HuH-7 (cell line): ENCODE data around the gene ST7.

Experiments used
- DNase-seq: peaks from one replicate; pipeline ENCODE4 v3.0.0; 2011; ENCODE audit warnings: low spot score

ST7 gene

DNA sequence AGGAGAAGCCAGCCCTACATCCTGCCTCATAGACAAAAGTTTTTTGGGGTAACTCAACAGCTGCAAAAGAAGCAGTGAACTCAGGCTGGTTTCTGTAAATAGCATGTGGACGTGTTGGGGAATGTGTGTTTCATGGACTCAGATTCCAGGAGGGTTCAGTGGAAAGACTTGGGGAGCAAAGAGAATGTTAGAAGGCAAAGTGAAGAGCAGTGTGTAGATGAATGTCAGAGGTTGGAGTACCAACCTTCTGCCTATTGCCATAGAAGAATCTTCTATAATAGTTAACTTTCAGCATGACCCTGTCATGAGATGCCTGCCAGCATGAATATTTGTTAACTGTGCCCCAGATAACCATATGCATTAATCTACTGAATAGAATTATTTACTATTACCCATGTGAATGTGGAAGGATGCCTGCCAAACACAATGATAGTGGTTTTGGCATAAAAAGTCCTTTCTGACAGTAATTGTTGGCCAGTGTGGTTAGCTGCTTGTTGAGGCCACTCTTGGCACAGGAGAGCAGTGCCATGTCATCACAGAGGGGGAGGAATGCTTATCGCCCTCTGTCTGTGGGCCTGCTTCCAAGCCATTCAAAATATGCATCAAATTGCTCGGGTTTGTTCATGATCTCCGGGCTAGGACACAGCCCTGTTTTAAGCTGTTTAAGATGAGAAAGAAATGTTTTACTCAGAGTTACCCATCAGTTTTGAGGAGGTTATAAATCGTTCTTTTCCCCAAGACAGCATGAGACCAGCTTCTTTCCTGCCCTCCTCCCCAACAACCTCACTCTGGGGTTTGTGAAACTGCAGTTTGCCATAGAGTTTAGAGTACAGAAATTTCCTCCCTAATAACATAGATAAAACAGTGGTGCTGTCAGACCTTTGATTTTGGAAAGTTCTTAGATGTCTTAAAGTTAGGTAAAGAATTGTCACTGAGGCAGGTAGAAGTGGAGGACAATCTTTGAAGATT, 204.2 kb downstream of the ST7 start:
- no peak for DNase-seq

DNA sequence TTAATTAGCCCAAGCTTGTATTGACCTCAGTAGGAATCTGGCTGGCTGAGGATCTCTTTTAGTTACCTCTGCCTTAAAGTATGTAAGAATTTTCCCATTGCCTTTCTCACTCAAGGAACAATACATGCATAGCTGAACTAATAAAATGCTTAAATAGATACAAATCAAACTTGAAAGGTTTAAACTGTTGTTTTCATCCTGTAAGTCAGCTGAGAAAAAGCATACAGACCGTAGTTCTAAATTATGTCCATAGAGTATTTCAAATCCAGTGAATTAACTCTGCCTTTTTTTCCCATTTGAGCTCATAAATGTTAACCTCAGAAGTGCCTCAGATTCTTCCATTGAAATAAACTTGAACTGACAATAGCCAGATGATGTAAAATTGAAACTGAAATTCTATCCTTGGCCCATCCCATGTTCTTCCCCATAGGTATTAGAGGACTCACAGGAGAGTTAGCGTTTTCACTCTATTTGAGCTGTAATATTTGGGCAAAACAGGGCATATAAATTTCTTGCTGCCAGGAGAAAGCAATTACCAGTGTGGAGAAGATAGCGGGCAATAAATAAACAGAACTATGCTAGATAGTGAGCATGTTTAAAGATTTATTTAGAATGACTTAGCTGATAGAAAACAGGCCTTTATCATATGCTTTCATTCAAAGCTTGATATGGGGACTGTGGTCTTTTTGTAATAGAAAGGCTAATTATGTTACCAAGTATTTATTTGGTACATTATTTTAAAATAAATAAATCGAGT, 205.8 kb downstream of the ST7 start:
- DNase-seq = no peak

DNA sequence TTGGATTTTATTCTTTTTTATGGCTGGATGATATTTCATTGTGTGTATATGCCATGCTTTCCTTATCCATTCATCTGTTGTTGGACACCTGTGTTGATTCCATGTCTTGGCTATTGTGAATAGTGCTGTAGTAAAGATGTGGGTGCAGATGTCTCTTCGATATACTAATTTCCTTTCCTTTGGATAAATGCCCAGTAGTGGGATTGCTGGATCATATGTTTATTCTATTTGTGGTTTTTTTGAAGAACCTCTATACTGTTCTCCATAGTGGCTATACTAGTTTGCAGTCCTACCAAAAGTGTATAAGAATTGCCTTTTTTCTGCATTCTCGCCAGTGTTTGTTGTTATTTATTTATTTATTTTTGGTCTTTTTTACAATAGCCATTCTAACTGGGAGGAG, 209.8 kb downstream of the ST7 start:
- no peak for DNase-seq

DNA sequence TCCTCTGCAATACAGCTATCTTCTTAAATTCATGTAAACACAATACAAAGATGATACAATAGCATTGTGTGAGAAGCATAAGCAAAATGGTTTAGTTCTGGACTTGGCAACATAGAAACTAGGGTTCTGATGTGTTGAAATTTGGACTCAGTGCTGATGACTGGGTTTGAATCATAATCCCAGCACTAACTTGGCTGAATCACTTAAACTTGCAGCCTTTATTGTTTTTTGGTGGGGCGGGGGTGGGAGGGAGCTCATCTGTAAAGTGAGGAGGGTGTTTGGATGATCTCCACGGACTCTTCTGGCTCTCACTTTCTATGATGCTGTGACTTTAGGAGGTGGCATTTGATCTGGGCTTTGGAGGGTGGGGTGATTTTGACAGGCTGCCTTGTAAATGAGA, 211.3 kb downstream of the ST7 start:
- DNase-seq = no peak

DNA sequence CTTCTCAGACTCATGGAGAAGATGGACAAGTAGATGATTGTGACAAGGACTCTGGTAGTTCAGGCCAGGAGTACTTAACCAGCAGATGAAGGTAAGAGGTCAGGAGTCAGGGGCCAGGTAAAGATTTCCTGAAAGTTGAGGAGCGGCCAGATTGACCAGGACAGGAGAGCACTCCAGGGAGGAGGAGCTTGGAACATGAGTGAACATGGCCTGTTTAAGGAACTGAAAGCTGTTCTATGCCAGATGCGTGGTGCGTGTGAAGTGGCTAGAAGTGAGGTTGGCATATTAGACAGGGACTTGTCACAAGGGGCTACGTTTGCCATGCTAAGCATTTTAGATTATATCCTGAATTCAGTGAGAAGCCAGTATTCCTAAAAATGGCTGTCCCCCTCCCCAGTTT, 212.4 kb downstream of the ST7 start:
- DNase-seq = no peak

DNA sequence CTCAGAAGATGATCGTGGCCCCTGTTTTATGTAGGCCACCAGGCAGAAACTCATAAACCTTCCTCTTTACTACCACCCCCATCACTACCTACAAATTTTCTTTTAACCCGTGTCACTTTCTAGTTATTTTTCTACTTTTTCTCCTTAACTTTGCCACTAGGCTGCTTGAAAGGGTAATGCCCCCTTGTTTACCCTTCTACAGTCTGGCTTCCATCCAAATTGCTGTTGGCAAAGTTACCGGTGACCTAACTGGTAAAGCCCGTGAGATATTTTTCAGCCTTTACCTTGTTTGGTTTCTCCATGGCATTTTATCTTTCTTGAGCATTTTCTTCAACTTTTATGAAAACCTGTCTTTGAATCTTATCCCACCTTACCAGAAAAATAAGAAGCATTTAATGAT, 216.6 kb downstream of the ST7 start:
- DNase-seq = no peak

DNA sequence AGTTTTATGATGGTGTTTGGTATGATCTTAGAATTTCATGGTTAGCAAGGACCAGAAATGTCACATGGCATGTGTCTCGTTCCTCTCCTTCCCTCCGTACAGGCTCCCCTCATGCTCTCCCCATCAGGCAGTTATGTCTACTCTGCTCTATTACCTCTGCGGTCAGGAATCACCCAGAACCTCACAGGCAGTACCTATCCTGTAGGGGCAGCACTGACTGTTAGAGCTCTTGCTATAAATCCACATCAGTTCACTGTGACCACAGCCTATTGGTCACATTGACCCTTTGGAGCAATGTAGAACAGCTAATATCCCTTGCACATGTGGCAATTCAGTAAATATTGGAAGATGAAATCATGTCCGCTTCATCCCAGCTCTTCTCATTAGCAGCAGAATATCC, 217.8 kb downstream of the ST7 start:
- peak; percentile 18 for DNase-seq

DNA sequence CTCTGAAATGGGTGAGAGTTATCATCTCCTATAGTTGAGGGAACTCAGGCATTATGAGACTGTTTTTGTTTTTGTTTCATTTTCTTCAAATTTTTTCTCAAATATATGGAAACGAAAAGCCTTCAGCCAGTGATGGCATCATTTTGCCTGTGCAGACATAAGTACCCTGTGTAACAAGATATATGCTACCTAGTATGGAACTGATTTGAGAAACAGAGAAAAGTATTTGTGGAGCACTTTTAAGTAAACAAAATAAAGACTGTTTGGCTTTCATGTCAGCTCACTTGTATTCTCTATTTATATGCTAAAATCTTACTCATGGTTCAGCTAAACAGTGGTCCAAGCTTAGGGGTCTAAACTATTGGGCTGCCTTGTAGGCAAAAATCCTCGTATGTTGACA, 219.0 kb downstream of the ST7 start:
- no peak for DNase-seq

DNA sequence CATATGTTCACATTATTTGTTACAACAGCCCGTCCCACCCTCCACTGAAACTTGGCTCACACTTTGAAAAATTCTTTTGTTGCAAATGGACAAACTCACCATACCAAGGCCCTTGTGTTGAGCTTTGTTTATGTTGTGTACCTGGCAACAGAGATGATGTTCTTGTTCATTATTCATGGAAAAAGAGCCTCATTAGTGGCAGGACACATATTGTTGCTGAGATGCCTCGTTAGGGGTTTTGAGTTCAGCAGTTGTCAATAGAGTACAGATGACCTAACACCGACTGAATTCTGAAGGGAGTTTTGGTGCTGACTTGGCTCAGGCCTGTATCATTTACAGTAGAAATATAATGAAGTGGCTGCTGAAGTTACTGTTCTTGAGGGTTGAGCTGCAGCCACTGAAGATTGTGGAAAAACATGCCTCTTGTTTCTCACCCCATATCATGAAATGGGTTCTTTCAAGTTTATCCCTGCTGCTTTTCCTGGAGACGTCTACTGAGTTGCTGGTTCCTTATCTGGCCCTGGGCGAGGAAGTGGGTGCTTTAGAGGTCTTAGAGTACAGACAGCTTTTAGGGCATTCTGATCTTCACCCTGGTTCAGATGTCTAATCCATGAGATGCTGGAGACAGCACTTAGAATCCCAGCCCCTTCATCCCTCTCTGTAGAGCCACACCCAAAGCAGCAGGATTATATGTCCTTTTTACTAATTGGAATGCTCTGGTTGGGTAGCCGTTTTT, 219.9 kb downstream of the ST7 start:
- no peak for DNase-seq

DNA sequence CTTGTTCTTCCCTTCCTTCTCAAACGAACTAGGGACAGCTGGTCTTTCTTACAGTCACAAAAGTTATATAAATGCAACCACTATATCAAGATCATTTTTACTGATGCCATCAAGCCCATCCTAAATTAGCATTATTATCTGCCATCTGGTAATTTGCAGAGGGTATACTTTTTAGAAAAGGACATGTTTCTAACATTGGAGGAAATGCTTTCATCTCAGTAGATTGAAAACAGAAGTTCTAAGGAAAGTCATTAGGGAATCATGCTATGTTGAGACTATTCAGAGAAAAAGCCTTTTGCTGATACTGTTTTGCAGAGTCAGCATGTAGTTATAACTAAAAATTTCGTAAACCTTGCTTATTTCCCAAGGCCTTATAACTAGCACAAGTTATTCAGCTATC, 222.9 kb downstream of the ST7 start:
- DNase-seq = no peak

DNA sequence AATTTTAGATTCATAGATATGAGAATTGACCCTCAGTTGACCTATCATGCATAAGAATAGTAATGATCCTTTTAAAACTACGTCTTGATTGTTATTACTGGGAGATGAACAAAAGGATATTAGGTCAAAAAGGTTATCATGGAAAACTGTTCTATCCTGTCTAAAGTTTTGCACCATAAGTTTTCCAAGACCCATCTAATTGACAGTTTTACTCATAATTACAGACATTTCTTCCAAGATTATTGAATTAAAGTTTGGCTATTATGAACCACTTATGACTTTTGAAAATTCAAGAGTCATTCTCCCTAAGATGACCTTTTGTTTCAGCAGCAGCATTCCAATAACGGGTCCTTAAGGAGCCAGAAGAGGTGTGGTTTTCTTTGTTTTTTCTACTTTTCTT, 225.3 kb downstream of the ST7 start:
- no peak for DNase-seq

DNA sequence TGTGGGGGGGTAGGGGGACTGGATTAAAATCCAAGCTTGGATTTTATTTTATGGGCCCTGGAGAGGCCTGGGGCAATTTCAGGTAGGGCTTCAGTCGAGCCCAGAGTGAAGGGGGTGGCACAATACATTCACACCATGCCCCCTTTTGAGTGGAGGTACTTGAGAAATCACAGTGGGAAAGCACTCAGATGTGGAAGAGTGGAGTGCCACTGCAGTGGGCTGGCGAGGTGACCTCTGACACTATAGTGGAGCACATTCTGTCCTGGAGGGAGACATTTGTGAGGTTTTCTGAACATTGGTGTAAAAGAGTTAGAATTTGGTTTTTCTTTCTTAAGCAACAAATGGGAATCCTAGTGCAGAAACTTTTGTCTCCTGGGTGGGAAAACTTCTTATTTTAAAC, 226.4 kb downstream of the ST7 start:
- no peak for DNase-seq

DNA sequence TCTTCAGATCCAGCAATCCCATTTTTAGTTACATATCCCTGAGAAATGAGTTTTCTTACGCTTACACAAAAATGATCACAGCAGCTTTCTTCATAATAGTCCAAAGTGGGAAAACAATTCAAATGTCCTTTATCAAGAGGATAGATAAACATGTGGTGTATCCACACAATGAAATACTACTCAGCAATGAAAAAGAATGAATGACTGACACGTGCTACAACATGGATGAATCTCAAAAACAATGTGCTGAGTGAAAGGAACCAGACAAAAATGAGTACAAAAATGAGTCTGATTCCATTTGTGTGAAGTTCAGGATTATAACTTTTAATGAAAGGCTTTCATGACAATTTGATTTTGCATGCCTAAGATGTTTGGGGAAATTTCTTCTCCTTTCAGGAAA, 230.4 kb downstream of the ST7 start:
- DNase-seq = no peak

DNA sequence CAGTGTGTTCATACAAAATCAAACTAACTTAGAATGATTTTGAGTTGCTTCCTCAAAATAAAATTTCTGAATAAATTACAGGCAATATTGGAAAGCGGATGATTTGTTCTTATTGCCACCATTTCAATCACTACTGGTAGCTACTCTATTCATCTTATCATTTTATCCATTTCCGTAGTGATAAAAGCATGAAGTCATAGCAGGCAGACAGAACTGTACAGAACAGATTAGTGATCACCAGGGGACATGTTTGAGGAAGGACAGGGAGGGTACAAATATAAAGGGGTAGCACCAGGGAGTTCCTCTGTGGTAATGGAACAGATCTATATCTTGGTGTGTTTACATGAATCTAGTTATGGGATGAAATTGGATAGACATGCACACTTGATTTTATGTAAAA, 231.1 kb downstream of the ST7 start:
- no peak for DNase-seq

DNA sequence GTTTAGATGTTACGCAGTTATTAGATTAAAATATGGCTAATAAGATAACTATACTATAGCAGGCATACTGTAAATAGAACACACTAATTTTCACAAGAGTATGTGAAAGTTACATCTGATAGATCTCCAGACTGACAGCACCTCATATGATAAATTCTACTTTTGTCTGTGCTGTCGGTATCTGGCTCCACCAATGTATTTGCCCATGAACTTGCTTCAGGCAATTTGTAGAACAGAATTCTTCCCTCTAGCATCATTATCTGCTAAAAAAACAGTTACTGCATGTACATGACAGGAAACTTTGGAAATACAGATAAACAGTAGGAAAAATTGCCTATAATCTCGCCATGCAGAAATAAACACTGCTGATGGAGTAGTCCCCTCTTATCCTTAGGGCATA, 231.8 kb downstream of the ST7 start:
- DNase-seq = no peak

DNA sequence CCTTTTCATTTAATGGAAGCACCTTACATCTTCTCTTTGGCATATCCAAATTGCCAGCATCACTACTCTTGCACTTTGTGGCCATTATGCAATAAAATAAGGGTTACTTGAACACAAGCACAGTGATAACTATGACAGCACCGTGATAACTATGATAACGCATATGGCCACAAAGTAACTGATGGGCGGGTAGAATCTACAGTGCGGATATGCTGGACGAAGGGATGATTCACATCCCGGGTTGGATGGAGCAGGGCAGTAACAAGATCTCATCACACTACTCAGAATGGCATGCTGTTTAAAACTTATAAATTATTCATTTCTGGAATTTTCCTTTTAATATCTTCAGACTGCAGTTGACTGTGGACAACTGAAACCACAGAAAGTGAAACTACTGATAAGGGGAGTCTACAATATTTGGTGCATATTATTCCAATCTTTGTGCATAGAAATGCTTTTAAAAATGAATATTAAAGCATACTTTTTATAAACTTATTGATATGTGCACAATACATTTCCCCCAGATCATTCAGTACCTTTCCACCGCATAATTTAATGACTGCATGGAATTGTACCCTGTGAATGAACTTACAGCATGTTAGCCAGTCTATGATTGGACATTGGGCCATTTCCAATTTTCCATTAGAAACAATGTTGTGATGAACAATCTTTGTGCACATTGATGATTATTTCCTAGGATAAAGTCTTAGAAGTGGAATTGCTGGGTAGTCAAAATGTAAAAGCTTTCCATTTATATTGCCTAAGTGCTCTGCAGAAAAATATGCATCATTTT, 233.1 kb downstream of the ST7 start:
- DNase-seq = no peak

DNA sequence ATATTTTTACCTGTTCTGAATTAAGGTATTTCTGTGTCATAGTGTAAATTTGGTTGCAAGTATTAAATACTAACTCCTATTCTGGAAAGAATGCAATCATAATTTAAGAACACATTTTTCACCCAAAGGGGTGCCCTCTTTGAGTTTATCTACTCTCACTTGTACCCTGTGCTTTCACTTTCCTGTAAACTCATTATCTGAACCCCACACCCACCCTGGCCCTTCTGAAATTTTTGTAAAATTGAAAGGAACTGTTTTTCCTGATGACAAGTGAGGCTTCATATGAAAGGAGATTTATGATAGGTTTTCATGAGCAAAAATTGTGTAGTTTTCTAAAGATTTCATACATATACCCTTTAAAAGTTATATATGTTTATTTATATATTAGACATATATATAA, 235.1 kb downstream of the ST7 start:
- DNase-seq = no peak

DNA sequence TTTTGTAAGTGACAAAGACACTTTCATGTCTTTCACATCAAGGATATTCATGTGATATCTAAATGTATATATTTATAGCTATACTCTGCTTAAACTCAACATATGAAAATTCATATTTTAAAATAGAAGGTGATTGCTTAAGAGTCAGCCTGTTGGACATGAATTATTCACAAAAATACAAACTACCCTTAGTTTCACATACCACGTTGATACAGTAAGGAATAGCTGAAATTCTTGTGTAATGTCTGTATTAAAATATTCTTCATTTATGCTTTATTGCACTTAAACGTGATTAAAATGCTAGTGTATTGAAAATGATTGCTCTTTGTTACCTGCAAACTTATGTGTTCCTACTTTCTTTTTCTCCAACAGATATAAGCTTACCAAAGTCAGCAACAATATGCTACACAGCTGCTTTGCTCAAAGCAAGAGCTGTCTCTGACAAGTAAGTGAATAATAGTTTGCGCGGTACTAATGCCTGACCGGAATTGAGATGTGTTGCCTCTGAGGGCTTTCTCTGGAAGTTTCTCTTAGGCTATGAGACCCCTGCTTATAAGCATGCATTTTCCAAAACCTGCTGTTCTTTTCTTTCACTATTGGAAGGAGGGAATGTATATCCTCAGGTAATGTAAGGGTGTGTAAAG, 235.8 kb downstream of the ST7 start:
- no peak for DNase-seq

DNA sequence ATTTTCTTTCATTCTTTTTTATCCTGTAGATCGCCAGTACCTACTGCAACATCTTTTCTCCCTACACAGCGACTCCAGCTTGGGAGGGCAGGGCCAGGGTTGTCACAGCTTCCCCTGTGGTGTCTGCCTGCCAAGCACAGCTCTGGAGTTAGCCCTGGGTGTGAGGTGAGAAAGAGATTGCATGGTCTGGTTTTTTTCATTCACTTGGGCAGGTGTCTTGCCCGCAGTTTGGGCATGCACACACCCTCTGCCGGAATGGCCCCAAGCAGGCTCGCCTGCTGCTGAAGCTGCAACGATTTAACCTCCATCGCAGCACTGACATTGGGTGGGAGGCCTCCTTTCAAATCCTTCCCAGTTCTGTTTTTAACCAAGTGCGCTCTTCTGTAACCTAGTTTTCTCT, 236.8 kb downstream of the ST7 start:
- DNase-seq = no peak

DNA sequence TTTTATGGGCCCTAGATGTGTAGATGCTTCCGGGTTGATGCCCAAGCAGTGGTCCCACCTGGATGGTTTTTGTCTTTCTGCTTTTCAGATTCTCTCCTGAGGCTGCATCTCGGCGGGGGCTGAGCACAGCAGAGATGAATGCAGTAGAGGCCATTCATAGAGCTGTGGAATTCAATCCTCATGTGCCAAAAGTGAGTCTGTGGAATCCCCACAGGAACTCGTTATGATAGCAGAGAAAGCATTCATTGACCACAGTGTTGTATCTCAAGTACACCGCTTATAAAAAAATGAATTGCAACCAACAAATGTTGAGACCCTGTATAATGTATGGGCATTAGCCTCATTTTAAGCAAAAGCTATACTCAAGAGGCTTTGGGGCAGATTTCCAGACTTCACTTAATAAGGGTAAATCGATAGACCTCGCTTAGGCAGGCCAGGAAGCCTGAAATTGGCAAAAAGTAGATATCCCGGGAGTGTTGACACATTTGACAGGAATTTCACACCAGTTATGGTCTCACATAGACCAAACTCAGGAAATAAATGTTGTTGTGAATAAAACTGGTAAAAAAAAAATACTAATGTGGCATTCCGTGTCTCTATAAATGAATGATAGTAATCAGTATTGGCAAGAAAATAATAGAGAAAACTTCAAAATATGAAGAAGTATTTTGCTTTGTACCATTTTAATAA, 237.6 kb downstream of the ST7 start:
- DNase-seq = no peak

DNA sequence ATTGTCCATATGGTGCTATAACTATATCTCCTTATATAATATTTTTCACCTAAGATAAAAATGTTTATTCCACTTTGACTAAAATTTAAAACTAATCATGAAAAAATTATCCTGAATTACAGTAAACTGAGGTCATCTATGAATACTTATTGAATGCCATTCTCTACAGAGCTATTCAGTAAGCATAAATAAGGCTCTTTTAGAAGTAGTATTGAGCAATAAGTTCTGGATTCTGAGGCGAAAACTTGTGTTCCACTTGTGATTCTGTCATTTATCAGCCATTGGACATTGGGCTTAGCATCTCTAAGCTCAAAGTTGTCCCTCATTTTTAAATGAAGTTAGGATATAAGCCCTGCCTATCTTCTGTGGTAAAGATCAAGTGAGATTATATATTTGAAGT, 238.8 kb downstream of the ST7 start:
- no peak for DNase-seq
